ENCODE measurements around the gene PITX1.

DNA sequence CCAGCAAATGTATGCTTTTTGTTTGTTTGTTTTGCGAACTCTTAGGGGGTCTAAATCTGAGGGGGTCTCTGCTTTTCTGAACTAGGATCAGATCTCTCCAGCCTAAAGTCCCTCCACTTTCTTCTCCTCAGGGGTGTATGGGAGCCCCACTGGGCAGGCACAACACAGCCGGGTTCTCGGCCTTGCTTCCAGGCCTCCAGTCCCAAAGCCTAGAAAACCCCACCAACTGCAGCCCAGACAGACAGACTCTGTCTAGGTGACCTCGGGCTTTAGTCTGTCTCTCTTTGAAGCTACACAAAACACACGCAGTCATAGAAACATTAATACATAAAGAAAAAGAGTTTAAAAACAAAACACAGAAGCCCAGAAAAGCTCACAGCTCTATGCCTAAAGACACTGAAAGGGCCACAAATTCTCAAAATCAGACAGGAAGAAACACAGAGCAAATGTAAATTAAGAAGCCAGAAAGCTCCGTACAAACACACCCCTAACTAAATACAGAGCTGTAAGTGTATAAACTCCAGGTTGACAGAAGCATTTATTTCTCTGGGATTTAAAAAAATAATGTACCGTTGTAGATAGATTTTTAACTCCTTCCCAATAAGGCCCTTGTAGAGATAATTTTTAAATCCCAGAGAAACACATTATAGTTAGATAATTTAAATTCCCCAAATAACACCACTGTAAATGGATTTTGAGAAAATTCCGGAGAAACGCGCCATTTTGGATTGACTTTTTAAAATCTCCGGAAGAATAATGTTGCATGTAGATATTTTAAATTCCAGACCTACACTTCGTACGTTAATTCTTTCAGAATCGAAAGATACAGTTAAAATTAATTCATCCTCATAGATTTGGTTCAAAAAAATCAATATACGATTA lies 2.0 kb downstream of the PITX1 start:
- TF ChIP-seq, protein P1, sequence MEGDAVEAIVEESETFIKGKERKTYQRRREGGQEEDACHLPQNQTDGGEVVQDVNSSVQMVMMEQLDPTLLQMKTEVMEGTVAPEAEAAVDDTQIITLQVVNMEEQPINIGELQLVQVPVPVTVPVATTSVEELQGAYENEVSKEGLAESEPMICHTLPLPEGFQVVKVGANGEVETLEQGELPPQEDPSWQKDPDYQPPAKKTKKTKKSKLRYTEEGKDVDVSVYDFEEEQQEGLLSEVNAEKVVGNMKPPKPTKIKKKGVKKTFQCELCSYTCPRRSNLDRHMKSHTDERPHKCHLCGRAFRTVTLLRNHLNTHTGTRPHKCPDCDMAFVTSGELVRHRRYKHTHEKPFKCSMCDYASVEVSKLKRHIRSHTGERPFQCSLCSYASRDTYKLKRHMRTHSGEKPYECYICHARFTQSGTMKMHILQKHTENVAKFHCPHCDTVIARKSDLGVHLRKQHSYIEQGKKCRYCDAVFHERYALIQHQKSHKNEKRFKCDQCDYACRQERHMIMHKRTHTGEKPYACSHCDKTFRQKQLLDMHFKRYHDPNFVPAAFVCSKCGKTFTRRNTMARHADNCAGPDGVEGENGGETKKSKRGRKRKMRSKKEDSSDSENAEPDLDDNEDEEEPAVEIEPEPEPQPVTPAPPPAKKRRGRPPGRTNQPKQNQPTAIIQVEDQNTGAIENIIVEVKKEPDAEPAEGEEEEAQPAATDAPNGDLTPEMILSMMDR (IDR thresholded peaks at IDR 0.05) = no peak
- peak; percentile 33 for TF ChIP-seq EZH2 (IDR thresholded peaks at IDR 0.05)
- no peak for TF ChIP-seq EZH2phosphoT487 (IDR thresholded peaks at IDR 0.05)

All from neural progenitor cell (in vitro differentiated cells).